ENCODE measurements around the gene CEBPE.

CEBPE gene

DNA sequence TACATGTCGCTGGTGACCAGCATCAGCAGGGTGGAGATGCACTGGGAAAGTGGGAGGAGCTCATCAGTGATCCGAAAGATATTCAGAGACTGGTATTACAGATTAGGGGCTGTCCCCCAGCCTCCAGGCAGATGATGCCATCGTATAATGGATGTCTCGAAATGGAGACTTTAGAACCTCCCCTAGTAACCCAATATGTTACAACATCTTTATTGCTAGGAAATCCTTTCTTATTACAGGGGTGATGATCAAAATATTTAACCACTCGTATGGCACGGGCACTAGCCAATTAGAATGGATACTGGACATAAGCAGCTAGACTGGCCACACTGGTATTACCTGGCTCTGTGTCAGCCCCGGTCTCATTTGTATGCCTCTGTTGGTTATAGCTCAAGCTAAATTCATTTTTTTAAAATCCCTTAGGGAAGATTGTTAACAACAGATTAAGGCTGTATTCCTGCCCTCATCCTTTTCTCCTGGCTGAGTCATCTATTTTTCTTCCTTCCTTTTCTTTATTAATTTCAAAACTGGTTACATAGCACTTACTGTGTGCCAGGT, 10.8 kb upstream of the CEBPE start:
- no peak for TF ChIP-seq CTCF (conservative IDR thresholded peaks at IDR 0.05; ENCODE audit: low read depth, low read length)
- H3K4me3 ChIP-seq (ENCODE audit: low read depth, low read length), result no peak overlapping the region
- no peak for DNase-seq (ENCODE audit: low read depth)

- no peak overlapping the region for H3K4me3 ChIP-seq (ENCODE audit: low read depth, low read length)
- TF ChIP-seq CTCF (conservative IDR thresholded peaks at IDR 0.05; ENCODE audit: low read depth, low read length), result no peak
- DNase-seq (ENCODE audit: low read depth), result no peak
These were observed 10.1 kb upstream of the CEBPE start for GRCh38 chr14:23128969-23129758.

GRCh38 chr14:23127861-23128260, 8.8 kb upstream of the CEBPE start:
- no peak for TF ChIP-seq CTCF (conservative IDR thresholded peaks at IDR 0.05; ENCODE audit: low read depth, low read length)
- no peak for DNase-seq (ENCODE audit: low read depth)
- no peak overlapping the region for H3K4me3 ChIP-seq (ENCODE audit: low read depth, low read length)

DNA sequence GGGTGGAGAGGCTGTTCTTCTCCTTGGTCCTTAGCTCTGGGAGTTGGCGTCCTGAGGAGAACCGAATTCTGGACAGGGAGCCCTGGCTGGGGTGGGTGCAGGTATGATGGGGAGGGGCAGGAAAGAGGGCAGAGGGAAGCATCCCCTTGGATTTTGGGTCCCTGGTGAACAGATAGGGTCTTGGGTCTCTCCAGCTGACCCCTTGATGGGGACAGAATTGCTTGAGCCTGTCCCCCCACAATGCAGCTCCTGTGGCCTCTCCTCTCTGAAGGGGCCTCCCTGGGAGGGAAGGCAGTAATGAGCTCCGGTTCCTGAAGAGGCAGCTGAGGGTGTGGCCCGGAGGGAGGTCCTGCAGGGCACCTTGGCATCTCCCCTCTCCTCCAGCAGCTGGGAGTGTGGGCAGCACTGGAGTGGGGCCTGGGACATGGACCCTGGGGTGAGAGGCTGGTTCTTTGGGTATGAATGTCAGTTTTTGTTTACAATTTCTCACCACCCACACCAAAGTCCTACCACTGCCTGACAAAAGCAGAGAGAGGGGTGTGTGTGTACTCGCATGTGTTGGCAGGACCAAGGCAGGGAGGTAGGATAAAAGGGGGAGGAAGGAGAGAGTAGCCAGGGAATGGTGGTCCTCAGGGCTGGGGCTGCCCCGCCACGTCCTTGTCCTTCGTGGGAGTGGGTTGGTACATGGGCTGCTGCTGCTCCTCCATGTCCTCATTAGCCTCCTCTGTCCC, 7.7 kb upstream of the CEBPE start:
- H3K4me3 ChIP-seq (ENCODE audit: low read depth, low read length), result no peak overlapping the region
- DNase-seq (ENCODE audit: low read depth), result no peak
- TF ChIP-seq CTCF (conservative IDR thresholded peaks at IDR 0.05; ENCODE audit: low read depth, low read length), result no peak

- DNase-seq (ENCODE audit: low read depth), result no peak
- no peak for TF ChIP-seq CTCF (conservative IDR thresholded peaks at IDR 0.05; ENCODE audit: low read depth, low read length)
- no peak overlapping the region for H3K4me3 ChIP-seq (ENCODE audit: low read depth, low read length)
These were observed 7.0 kb upstream of the CEBPE start for GRCh38 chr14:23125933-23126524.

DNA sequence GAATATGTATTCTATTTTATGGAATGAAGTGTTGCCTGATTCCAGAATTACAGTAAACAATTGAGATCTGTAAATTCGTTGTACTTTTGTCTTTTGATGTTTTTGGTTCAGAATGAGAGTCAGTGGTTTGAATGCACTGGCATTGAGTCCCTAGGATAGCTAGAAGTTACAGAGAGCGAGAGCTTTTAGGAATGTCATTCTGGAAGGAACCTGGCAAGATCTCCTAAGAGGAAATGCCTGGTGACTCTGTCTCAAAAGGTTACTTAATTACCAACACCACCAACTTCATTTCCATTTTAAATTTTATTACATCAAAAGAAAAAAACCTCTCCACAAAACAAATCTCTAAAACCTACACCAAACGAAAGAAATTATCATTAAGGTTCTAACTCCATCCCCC, 6.0 kb upstream of the CEBPE start:
- no peak for DNase-seq (ENCODE audit: low read depth)
- no peak for TF ChIP-seq CTCF (conservative IDR thresholded peaks at IDR 0.05; ENCODE audit: low read depth, low read length)

More for the DNA sequence above, 6.0 kb upstream of the CEBPE start:
- no peak overlapping the region for H3K4me3 ChIP-seq (ENCODE audit: low read depth, low read length)

Measured in choroid plexus epithelial cell (primary cell).